ENCODE measurements around the gene CDH23.

DNA sequence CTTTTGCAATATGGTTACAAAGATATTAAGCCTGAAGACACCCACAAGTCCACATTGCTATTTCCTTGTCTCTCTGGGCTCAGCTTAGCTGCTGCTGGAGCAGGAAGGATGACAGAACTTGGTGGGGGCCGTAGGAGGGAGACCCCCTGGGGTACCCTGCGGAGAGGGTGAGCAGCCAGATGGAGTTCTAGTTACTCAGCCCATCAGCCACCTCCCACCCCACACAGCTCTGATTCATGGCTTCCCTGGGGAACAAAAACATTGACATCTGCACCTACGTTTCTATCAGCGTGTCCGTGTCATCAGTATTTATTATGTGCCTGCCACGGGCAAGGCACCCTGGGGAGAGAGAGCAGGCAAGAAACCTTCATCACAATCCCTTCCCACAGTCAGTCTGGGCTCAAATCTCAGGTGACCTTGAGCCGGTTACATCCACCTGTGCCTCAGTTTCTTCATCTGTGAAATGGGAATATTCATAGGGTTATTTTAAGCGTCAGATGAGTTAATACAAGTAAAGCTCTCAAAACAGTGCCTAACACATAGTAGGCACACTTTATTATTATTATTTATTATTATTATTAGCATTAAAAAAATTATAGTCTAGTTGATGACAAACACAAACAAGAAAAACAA, 191.3 kb downstream of the CDH23 start:
- TF ChIP-seq CTCF (conservative IDR thresholded peaks at IDR 0.05 in 1 of 2, IDR thresholded peaks at IDR 0.05 in 1 of 2; ENCODE audit: extremely low read depth in 1 of 2, insufficient read depth in 1 of 2, low read depth in 1 of 2, low read length in 2 of 2), result no peak
- no peak for TF ChIP-seq EZH2 (IDR thresholded peaks at IDR 0.05; ENCODE audit: borderline replicate concordance, low read length)
